HepG2 (cell line): ENCODE results near the gene HDAC5. TPM values are rescaled to one million over a fixed set of nuclear protein-coding genes. Genes with fewer than 3 reads are reported as not detected.

Experiments used
- MXD1 ChIP-seq: sonication (generic); formaldehyde crosslinking; IDR thresholded peaks from 2 replicates; pipeline ENCODE4 v1.4.0; 2020; ENCODE audit warnings: mild to moderate bottlenecking, missing genetic modification reagents
- POLR2A ChIP-seq, 2 experiments: IDR thresholded peaks; 2 replicates each; pipeline ENCODE4 v1.6.1; 2011; ENCODE audit warnings: low read depth in 2 of 2, low read length in 2 of 2, mild to moderate bottlenecking in 1 of 2, moderate library complexity in 1 of 2; ENCODE audit not compliant: insufficient read depth in 1 of 2
- SPEN ChIP-seq: sonication (generic); formaldehyde crosslinking; IDR thresholded peaks from 2 replicates; pipeline ENCODE4 v1.5.1; 2020; ENCODE audit warnings: low read depth, mild to moderate bottlenecking, missing genetic modification reagents
- ZBTB20 ChIP-seq: sonication (generic); formaldehyde crosslinking; IDR thresholded peaks from 2 replicates; pipeline ENCODE4 v1.8.1; 2023; ENCODE audit warnings: missing genetic modification reagents, low read depth, mild to moderate bottlenecking, borderline replicate concordance
- ZBTB33 ChIP-seq: sonication (generic); formaldehyde crosslinking; IDR thresholded peaks from 2 replicates; pipeline ENCODE4 v1.4.0; 2020; ENCODE audit warnings: missing genetic modification reagents
- ZNF230 ChIP-seq: sonication (generic); formaldehyde crosslinking; IDR thresholded peaks from 2 replicates; pipeline ENCODE4 v1.4.0; 2020; ENCODE audit warnings: mild to moderate bottlenecking, missing genetic modification reagents
- ZNF644 ChIP-seq: IDR thresholded peaks from 2 replicates; pipeline ENCODE4 v1.6.1; 2016; ENCODE audit warnings: low read depth
- ZNF747 ChIP-seq: sonication (generic); formaldehyde crosslinking; IDR thresholded peaks from 2 replicates; pipeline ENCODE4 v1.8.1; 2023; ENCODE audit warnings: missing genetic modification reagents, mild to moderate bottlenecking, borderline replicate concordance
- ZNF775 ChIP-seq: sonication (generic); formaldehyde crosslinking; IDR thresholded peaks from 2 replicates; pipeline ENCODE4 v1.4.0; 2020; ENCODE audit warnings: missing genetic modification reagents, mild to moderate bottlenecking, moderate library complexity, borderline replicate concordance
- ZNF839 ChIP-seq: sonication (generic); formaldehyde crosslinking; IDR thresholded peaks from 2 replicates; pipeline ENCODE4 v1.4.0; 2020; ENCODE audit warnings: missing genetic modification reagents, mild to moderate bottlenecking, borderline replicate concordance
- ZSCAN29 ChIP-seq: sonication (generic); formaldehyde crosslinking; conservative IDR thresholded peaks from 2 replicates; pipeline ENCODE4 v1.4.0; 2020; ENCODE audit warnings: mild to moderate bottlenecking, missing genetic modification reagents
- polyA plus RNA-seq, 8 experiments: library from polyadenylated mRNA; depleted of rRNA in 3 of 8; stranded (reverse) in 7 of 8; unstranded in 1 of 8; fragments of >200 nt; fragmentation: Illumina TruSeq in 4 of 8; extraction: Trizol in 4 of 8; gene quantifications; 2 replicates each; pipeline versions ENCODE4 v1.2.1 to v1.2.3, GENCODE V29; 2011 to 2016; ENCODE audit warnings: low read depth in 4 of 8, missing spikeins in 1 of 8, mixed read lengths in 1 of 8; ENCODE audit not compliant: insufficient read depth in 1 of 8
- total RNA-seq, 5 experiments: library from RNA; depleted of rRNA; stranded (reverse); fragments of >200 nt; fragmentation: Illumina TruSeq; extraction: Trizol; gene quantifications; 2 replicates each; pipeline ENCODE4 v1.2.3, GENCODE V29; 2016; ENCODE audit warnings: low read depth in 1 of 5
- TF ChIP-seq, protein P1 (sequence below): sonication (generic); formaldehyde crosslinking; IDR thresholded peaks from 2 replicates; pipeline ENCODE4 v1.8.0; 2022; ENCODE audit warnings: missing genetic modification reagents, mild to moderate bottlenecking, moderate library complexity, borderline replicate concordance
- TF ChIP-seq, protein P2 (sequence below): sonication (generic); formaldehyde crosslinking; IDR thresholded peaks from 2 replicates; pipeline ENCODE4 v1.4.0; 2020; ENCODE audit warnings: mild to moderate bottlenecking, low read depth, missing genetic modification reagents
- TF ChIP-seq, protein P3 (sequence below): sonication (generic); formaldehyde crosslinking; IDR thresholded peaks from 2 replicates; pipeline ENCODE4 v1.4.0; 2020; ENCODE audit warnings: missing genetic modification reagents
- TF ChIP-seq, protein P4 (sequence below): sonication (generic); formaldehyde crosslinking; IDR thresholded peaks from 2 replicates; pipeline ENCODE4 v1.4.0; 2020; ENCODE audit warnings: missing genetic modification reagents

Gene HDAC5
- total and polyA plus RNA-seq, 2 of the 13 experiments (the other 11 are each of a cell fraction or from before 2014, with no cell fraction given): 46.4 to 85.4 TPM

GRCh38 chr17:44133918-44134476, 10.6 kb upstream of the HDAC5 start (continued):
- TF ChIP-seq, protein P1, sequence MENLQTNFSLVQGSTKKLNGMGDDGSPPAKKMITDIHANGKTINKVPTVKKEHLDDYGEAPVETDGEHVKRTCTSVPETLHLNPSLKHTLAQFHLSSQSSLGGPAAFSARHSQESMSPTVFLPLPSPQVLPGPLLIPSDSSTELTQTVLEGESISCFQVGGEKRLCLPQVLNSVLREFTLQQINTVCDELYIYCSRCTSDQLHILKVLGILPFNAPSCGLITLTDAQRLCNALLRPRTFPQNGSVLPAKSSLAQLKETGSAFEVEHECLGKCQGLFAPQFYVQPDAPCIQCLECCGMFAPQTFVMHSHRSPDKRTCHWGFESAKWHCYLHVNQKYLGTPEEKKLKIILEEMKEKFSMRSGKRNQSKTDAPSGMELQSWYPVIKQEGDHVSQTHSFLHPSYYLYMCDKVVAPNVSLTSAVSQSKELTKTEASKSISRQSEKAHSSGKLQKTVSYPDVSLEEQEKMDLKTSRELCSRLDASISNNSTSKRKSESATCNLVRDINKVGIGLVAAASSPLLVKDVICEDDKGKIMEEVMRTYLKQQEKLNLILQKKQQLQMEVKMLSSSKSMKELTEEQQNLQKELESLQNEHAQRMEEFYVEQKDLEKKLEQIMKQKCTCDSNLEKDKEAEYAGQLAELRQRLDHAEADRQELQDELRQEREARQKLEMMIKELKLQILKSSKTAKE (CRISPR knock-in tag): no peak; the same call in 1 of the 2 replicates
- TF ChIP-seq ZBTB33 (no peak), ZNF839 (peak; percentile 61), SPEN (peak; percentile 72), MXD1 (CRISPR knock-in tag) (peak; percentile 69; the same call in 1 of the 2 replicates), ZSCAN29 (CRISPR knock-in tag) (0 out of 2 replicates have a peak, but pooled peaks have one; percentile 67), ZNF775 (CRISPR knock-in tag) (0 out of 2 replicates have a peak, but pooled peaks have one; percentile 65), ZNF230 (CRISPR knock-in tag) (0 out of 2 replicates have a peak, but pooled peaks have one; percentile 41), ZNF644 (CRISPR knock-in tag) (peak; percentile 85), POLR2A (IDR thresholded peaks at IDR 0.05; ENCODE audit: insufficient read depth in 1 of 2, low read depth in 2 of 2, low read length in 2 of 2) (peak in 1 of 2 experiments; percentile 46; a peak in 1 of 4 replicates), ZBTB20 (CRISPR knock-in tag) (peak; percentile 69; the same call in 1 of the 2 replicates), ZNF747 (CRISPR knock-in tag) (no peak)
- TF ChIP-seq, protein P2, sequence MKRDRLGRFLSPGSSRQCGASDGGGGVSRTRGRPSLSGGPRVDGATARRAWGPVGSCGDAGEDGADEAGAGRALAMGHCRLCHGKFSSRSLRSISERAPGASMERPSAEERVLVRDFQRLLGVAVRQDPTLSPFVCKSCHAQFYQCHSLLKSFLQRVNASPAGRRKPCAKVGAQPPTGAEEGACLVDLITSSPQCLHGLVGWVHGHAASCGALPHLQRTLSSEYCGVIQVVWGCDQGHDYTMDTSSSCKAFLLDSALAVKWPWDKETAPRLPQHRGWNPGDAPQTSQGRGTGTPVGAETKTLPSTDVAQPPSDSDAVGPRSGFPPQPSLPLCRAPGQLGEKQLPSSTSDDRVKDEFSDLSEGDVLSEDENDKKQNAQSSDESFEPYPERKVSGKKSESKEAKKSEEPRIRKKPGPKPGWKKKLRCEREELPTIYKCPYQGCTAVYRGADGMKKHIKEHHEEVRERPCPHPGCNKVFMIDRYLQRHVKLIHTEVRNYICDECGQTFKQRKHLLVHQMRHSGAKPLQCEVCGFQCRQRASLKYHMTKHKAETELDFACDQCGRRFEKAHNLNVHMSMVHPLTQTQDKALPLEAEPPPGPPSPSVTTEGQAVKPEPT (CRISPR knock-in tag): peak; percentile 83
- TF ChIP-seq, protein P3, sequence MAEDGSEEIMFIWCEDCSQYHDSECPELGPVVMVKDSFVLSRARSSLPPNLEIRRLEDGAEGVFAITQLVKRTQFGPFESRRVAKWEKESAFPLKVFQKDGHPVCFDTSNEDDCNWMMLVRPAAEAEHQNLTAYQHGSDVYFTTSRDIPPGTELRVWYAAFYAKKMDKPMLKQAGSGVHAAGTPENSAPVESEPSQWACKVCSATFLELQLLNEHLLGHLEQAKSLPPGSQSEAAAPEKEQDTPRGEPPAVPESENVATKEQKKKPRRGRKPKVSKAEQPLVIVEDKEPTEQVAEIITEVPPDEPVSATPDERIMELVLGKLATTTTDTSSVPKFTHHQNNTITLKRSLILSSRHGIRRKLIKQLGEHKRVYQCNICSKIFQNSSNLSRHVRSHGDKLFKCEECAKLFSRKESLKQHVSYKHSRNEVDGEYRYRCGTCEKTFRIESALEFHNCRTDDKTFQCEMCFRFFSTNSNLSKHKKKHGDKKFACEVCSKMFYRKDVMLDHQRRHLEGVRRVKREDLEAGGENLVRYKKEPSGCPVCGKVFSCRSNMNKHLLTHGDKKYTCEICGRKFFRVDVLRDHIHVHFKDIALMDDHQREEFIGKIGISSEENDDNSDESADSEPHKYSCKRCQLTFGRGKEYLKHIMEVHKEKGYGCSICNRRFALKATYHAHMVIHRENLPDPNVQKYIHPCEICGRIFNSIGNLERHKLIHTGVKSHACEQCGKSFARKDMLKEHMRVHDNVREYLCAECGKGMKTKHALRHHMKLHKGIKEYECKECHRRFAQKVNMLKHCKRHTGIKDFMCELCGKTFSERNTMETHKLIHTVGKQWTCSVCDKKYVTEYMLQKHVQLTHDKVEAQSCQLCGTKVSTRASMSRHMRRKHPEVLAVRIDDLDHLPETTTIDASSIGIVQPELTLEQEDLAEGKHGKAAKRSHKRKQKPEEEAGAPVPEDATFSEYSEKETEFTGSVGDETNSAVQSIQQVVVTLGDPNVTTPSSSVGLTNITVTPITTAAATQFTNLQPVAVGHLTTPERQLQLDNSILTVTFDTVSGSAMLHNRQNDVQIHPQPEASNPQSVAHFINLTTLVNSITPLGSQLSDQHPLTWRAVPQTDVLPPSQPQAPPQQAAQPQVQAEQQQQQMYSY (CRISPR knock-in tag): no peak
- TF ChIP-seq, protein P4, sequence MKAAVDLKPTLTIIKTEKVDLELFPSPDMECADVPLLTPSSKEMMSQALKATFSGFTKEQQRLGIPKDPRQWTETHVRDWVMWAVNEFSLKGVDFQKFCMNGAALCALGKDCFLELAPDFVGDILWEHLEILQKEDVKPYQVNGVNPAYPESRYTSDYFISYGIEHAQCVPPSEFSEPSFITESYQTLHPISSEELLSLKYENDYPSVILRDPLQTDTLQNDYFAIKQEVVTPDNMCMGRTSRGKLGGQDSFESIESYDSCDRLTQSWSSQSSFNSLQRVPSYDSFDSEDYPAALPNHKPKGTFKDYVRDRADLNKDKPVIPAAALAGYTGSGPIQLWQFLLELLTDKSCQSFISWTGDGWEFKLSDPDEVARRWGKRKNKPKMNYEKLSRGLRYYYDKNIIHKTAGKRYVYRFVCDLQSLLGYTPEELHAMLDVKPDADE (CRISPR knock-in tag): no peak
